ENCODE measurements around the gene MGLL. TPM values are rescaled to one million over a fixed set of nuclear protein-coding genes. Genes with fewer than 3 reads are reported as not detected.

The MGLL gene
- total RNA-seq, 1 experiment from 2014 or later, result 12.6 TPM

GRCh38 chr3:127784283-127784682 is 38.0 kb downstream of the MGLL start:
- Mint-ChIP-seq H3K9me3 (ENCODE audit: unreplicated experiment) (no peaks in the 10 kb centered on the region), H3K4me1 (ENCODE audit: insufficient read depth, unreplicated experiment) (peaks cover 24% of the 10 kb centered on the region)
- POLR2A ChIA-PET, result interaction anchor here (0.6 to 1.3 kb wide), 2 partner anchors 16 to 47 kb away, joined by 3 read pairs; no protein-coding TSS in a partner anchor

GRCh38 chr3:127783642-127784160 is 38.6 kb downstream of the MGLL start:
- no TSS peak for BruUV-seq (replicated peaks)
- DNase-seq (ENCODE audit: unreplicated experiment), result no peak
- Mint-ChIP-seq H3K27me3 (ENCODE audit: insufficient read depth, unreplicated experiment) (no peaks in the 10 kb centered on the region), H3K36me3 (ENCODE audit: insufficient read depth, unreplicated experiment) (no peaks in the 10 kb centered on the region), H3K4me3 (ENCODE audit: unreplicated experiment) (no peak overlapping the region), H3K4me1 (ENCODE audit: insufficient read depth, unreplicated experiment) (peaks cover 18% of the 10 kb centered on the region), H3K9me3 (ENCODE audit: unreplicated experiment) (no peaks in the 10 kb centered on the region), H3K27ac (ENCODE audit: low read depth, unreplicated experiment) (no peak overlapping the region)
- ChIA-PET POLR2A (interaction anchor here (0.6 to 1.3 kb wide), 2 partner anchors 15 to 47 kb away, joined by 3 read pairs; no protein-coding TSS in a partner anchor), CTCF (no interaction called here)
- intact Hi-C loops (cut with micrococcal nuclease), result no loop called here
- TF ChIP-seq CTCF (IDR thresholded peaks at IDR 0.05; ENCODE audit: unreplicated experiment), result no peak

More at GRCh38 chr3:127784283-127784682, 38.0 kb downstream of the MGLL start:
- no peak for DNase-seq (ENCODE audit: unreplicated experiment)
- CTCF ChIA-PET, result no interaction called here
- Mint-ChIP-seq H3K36me3 (ENCODE audit: insufficient read depth, unreplicated experiment) (no peaks in the 10 kb centered on the region), H3K27ac (ENCODE audit: low read depth, unreplicated experiment) (no peak overlapping the region), H3K27me3 (ENCODE audit: insufficient read depth, unreplicated experiment) (no peaks in the 10 kb centered on the region), H3K4me3 (ENCODE audit: unreplicated experiment) (no peak overlapping the region)
- BruUV-seq (replicated peaks), result no TSS peak
- TF ChIP-seq CTCF (IDR thresholded peaks at IDR 0.05; ENCODE audit: unreplicated experiment), result no peak
- intact Hi-C loops (cut with micrococcal nuclease), result no loop called here

- no peak overlapping the region for H3K4me3 Mint-ChIP-seq (ENCODE audit: unreplicated experiment)
- ChIA-PET CTCF (no interaction called here), POLR2A (no interaction called here)
- no peak for DNase-seq (ENCODE audit: unreplicated experiment)
- no TSS peak for BruUV-seq (replicated peaks)
- H3K4me1 Mint-ChIP-seq (ENCODE audit: insufficient read depth, unreplicated experiment), result peaks cover 14% of the 10 kb centered on the region
- H3K27me3 Mint-ChIP-seq (ENCODE audit: insufficient read depth, unreplicated experiment), result no peaks in the 10 kb centered on the region
- no peak overlapping the region for H3K27ac Mint-ChIP-seq (ENCODE audit: low read depth, unreplicated experiment)
- no peak for TF ChIP-seq CTCF (IDR thresholded peaks at IDR 0.05; ENCODE audit: unreplicated experiment)
- no peaks in the 10 kb centered on the region for H3K36me3 Mint-ChIP-seq (ENCODE audit: insufficient read depth, unreplicated experiment)
- intact Hi-C loops (cut with micrococcal nuclease), result no loop called here
- H3K9me3 Mint-ChIP-seq (ENCODE audit: unreplicated experiment), result no peaks in the 10 kb centered on the region
Measured at GRCh38 chr3:127783166-127783565, 39.1 kb downstream of the MGLL start.

GRCh38 chr3:127781411-127782001 is 40.8 kb downstream of the MGLL start:
- DNase-seq (ENCODE audit: unreplicated experiment), result no peak
- Mint-ChIP-seq H3K27ac (ENCODE audit: low read depth, unreplicated experiment) (no peak overlapping the region), H3K27me3 (ENCODE audit: insufficient read depth, unreplicated experiment) (no peaks in the 10 kb centered on the region), H3K9me3 (ENCODE audit: unreplicated experiment) (no peaks in the 10 kb centered on the region), H3K4me3 (ENCODE audit: unreplicated experiment) (no peak overlapping the region), H3K36me3 (ENCODE audit: insufficient read depth, unreplicated experiment) (no peaks in the 10 kb centered on the region), H3K4me1 (ENCODE audit: insufficient read depth, unreplicated experiment) (peaks cover 14% of the 10 kb centered on the region)
- ChIA-PET CTCF (interaction anchor here (0.7 kb wide), 1 partner anchor 23 kb away, joined by 3 read pairs; no protein-coding TSS in a partner anchor), POLR2A (no interaction called here)
- intact Hi-C loops (cut with micrococcal nuclease), result no loop called here
- BruUV-seq (replicated peaks), result no TSS peak
- TF ChIP-seq CTCF (IDR thresholded peaks at IDR 0.05; ENCODE audit: unreplicated experiment), result no peak

All from MCF 10A (cell line).